SU-DHL-6 (cell line): ENCODE data around the gene DLG2.

ENCODE experiments used
- H2AFZ ChIP-seq: fragments of 200-600 bp; sonication (generic); 2 replicates; pipeline ENCODE4 v1.6.1; 2014; ENCODE audit warnings: low read depth, mild to moderate bottlenecking, moderate library complexity, mixed read lengths, antibody characterized with exemption, low read length; ENCODE audit not compliant: severe bottlenecking
- H3F3A ChIP-seq: fragments of 200-600 bp; shearing (Covaris generic); 2 replicates; pipeline ENCODE4 v1.6.0; 2016; ENCODE audit warnings: antibody characterized with exemption, mild to moderate bottlenecking; ENCODE audit not compliant: insufficient read depth
- H3K27ac ChIP-seq: fragments of 200-600 bp; sonication (generic); 2 replicates; pipeline ENCODE4 v1.5.1; 2016; ENCODE audit warnings: low read depth, mild to moderate bottlenecking, low read length, moderate library complexity, mixed read lengths
- H3K27me3 ChIP-seq: fragments of 200-600 bp; sonication (generic), shearing (Covaris generic); 2 replicates; pipeline ENCODE4 v1.6.0; 2014; ENCODE audit warnings: mild to moderate bottlenecking, low read length
- H3K36me3 ChIP-seq: fragments of 200-600 bp; sonication (generic); 2 replicates; pipeline ENCODE4 v1.6.1; 2014; ENCODE audit warnings: mild to moderate bottlenecking, low read length, mixed read lengths
- H3K4me2 ChIP-seq: fragments of 300-600, 200-600 bp; shearing (Covaris generic), sonication (generic); 2 replicates; pipeline ENCODE4 v1.6.0; 2014; ENCODE audit warnings: low read length, low read depth, mild to moderate bottlenecking; ENCODE audit not compliant: poor library complexity, severe bottlenecking
- H3K4me3 ChIP-seq: fragments of 200-600 bp; sonication (generic); 2 replicates; pipeline ENCODE4 v1.5.1; 2014; ENCODE audit warnings: antibody characterized with exemption, low read length, mild to moderate bottlenecking, mixed read lengths; ENCODE audit not compliant: insufficient read depth, poor library complexity, severe bottlenecking
- H3K79me2 ChIP-seq: fragments of 200-600 bp; sonication (generic); 2 replicates; pipeline ENCODE4 v1.6.1; 2014; ENCODE audit warnings: mild to moderate bottlenecking, low read length, moderate library complexity; ENCODE audit not compliant: insufficient read depth
- H3K9ac ChIP-seq: fragments of 200-600 bp; sonication (generic); 2 replicates; pipeline ENCODE4 v1.7.0; 2014; ENCODE audit warnings: mild to moderate bottlenecking, low read length
- H3K9me2 ChIP-seq: fragments of 200-600 bp; sonication (generic); replicated peaks from 2 replicates; pipeline ENCODE4 v1.6.1; 2014; ENCODE audit warnings: low read length; ENCODE audit not compliant: insufficient read depth
- H3K9me3 ChIP-seq: fragments of 200-600 bp; sonication (generic); 2 replicates; pipeline ENCODE4 v1.6.1; 2014; ENCODE audit warnings: low read length, mixed read lengths; ENCODE audit not compliant: insufficient read depth
- H4K20me1 ChIP-seq: fragments of 200-600 bp; sonication (generic); 2 replicates; pipeline ENCODE4 v1.6.1; 2014; ENCODE audit warnings: low read depth, mild to moderate bottlenecking, antibody characterized with exemption, low read length, moderate library complexity, mixed read lengths
- EZH2phosphoT487 ChIP-seq: fragments of 200-600 bp; sonication (generic), shearing (Covaris generic); conservative IDR thresholded peaks from 2 replicates; pipeline ENCODE4 v1.6.1; 2018; ENCODE audit warnings: mild to moderate bottlenecking, antibody characterized with exemption, low read length, moderate library complexity, mixed read lengths
- TF ChIP-seq, protein P1 (sequence below): fragments of 200-600 bp; sonication (generic); IDR thresholded peaks from one replicate; pipeline ENCODE4 v1.5.1; 2017; ENCODE audit warnings: antibody characterized with exemption, mild to moderate bottlenecking, low read length, moderate library complexity; ENCODE audit not compliant: insufficient read depth, poor library complexity, severe bottlenecking

DLG2 gene

DNA sequence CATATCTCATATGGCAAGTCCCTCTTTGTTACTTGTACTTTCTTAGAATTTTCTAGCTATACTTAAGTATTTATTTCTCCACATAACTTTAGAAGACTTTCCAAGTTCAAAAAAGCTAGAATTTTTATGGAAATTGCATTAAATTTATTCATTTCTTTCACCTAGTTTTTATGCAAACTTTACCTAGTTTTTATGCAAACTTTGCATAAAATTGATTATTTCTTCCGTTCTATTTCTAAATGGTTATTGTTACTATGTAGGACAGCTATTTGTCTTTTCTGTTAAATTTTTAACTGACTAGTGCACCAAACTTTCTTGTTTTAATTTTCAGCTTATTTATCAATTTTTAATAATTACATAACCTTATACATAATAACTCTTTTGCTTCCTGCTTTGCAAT lies 41.0 kb upstream of the DLG2 start:
- H3K27me3 ChIP-seq: no peaks in the 10 kb centered on the region
- TF ChIP-seq, protein P1, sequence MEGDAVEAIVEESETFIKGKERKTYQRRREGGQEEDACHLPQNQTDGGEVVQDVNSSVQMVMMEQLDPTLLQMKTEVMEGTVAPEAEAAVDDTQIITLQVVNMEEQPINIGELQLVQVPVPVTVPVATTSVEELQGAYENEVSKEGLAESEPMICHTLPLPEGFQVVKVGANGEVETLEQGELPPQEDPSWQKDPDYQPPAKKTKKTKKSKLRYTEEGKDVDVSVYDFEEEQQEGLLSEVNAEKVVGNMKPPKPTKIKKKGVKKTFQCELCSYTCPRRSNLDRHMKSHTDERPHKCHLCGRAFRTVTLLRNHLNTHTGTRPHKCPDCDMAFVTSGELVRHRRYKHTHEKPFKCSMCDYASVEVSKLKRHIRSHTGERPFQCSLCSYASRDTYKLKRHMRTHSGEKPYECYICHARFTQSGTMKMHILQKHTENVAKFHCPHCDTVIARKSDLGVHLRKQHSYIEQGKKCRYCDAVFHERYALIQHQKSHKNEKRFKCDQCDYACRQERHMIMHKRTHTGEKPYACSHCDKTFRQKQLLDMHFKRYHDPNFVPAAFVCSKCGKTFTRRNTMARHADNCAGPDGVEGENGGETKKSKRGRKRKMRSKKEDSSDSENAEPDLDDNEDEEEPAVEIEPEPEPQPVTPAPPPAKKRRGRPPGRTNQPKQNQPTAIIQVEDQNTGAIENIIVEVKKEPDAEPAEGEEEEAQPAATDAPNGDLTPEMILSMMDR: no peak
- no peak for TF ChIP-seq EZH2phosphoT487
- H3K4me3 ChIP-seq: no peak overlapping the region
- peaks cover 7% of the 10 kb centered on the region for H3F3A ChIP-seq
- H3K9ac ChIP-seq: no peak overlapping the region
- no peak overlapping the region for H2AFZ ChIP-seq
- peaks cover 5% of the 10 kb centered on the region; the same call in 1 of the 2 replicates for H3K36me3 ChIP-seq
- peaks cover 7% of the 10 kb centered on the region; the same call in 1 of the 2 replicates for H4K20me1 ChIP-seq
- peaks cover 17% of the 10 kb centered on the region for H3K79me2 ChIP-seq
- H3K9me2 ChIP-seq: no peaks in the 10 kb centered on the region
- H3K9me3 ChIP-seq: no peaks in the 10 kb centered on the region
- no peak overlapping the region for H3K4me2 ChIP-seq
- no peak overlapping the region for H3K27ac ChIP-seq

DNA sequence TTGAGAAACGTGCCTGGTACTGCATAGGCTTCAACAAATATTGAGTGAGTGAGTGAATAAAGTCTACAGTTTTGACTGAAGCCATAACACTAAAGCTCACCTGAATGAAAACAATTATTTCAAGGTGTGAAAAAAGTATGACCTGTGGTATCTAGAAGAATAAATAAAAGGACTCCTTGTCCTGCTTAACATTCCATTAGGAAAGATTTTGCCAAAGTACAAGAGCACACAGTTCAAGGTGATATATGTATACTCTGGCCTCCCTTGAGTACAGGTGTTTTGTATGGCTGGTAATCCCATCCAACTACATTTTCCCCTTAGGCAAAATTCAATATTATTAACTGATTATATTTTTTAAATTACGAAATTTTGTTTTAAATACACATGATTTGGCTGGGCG lies 39.5 kb upstream of the DLG2 start:
- H2AFZ ChIP-seq: peak overlapping the region; percentile 82
- no peaks in the 10 kb centered on the region for H3K9me3 ChIP-seq
- H3K4me3 ChIP-seq: no peak overlapping the region
- H3K36me3 ChIP-seq: peaks cover 16% of the 10 kb centered on the region; the same call in 1 of the 2 replicates
- no peaks in the 10 kb centered on the region for H3K9me2 ChIP-seq
- H3K27ac ChIP-seq: no peak overlapping the region
- TF ChIP-seq, protein P1: no peak
- TF ChIP-seq EZH2phosphoT487: no peak
- no peak overlapping the region for H3K9ac ChIP-seq
- peaks cover 7% of the 10 kb centered on the region for H3F3A ChIP-seq
- H4K20me1 ChIP-seq: peaks cover 20% of the 10 kb centered on the region
- no peak overlapping the region for H3K4me2 ChIP-seq
- H3K79me2 ChIP-seq: peaks cover 32% of the 10 kb centered on the region
- no peaks in the 10 kb centered on the region for H3K27me3 ChIP-seq

DNA sequence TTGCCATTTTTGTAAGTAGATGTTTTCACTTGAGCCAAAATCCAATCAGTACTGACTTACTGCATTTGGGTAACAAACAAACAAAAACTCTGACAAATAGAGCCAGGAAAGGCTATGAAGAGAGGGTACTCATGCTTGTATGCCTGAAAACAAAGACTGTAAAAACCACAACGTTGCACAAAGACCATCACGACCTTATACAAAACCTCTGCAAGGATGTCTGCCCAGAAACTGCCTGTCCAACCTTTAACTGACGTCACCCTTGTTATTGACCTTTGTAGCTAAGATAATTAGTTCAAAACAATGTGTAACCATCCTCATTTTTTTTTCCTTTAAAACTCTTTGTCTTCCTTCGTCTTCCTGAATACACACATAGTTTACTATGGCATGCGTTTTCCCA lies 38.6 kb upstream of the DLG2 start:
- Histone ChIP-seq H3K79me2 (peaks cover 41% of the 10 kb centered on the region), H3K27ac (peak overlapping the region; percentile 90; the same call in 1 of the 2 replicates), H3K36me3 (peaks cover 25% of the 10 kb centered on the region), H3K4me3 (no peak overlapping the region), H3K4me2 (peak overlapping the region; percentile 74), H3K9me2 (no peaks in the 10 kb centered on the region), H3F3A (peaks cover 7% of the 10 kb centered on the region), H3K9ac (peak overlapping the region; percentile 100), H4K20me1 (peaks cover 30% of the 10 kb centered on the region), H3K9me3 (no peaks in the 10 kb centered on the region), H2AFZ (peak overlapping the region; percentile 82), H3K27me3 (no peaks in the 10 kb centered on the region)
- TF ChIP-seq, protein P1: no peak
- TF ChIP-seq EZH2phosphoT487: no peak
